OCI-LY7 (cell line): ENCODE data around the gene TRERF1.

ENCODE experiments used
- EZH2phosphoT487 ChIP-seq: fragments of 200-600 bp; sonication (generic); IDR thresholded peaks from 2 replicates; pipeline ENCODE4 v1.6.1; 2018; ENCODE audit warnings: low read depth, borderline replicate concordance, mild to moderate bottlenecking, mixed run types, antibody characterized with exemption, low read length, moderate library complexity, mixed read lengths
- TF ChIP-seq, protein P1 (sequence below): fragments of 200-600 bp; sonication (generic); conservative IDR thresholded peaks from 2 replicates; pipeline ENCODE4 v1.5.1; 2014; ENCODE audit warnings: mild to moderate bottlenecking, antibody characterized with exemption, low read length, moderate library complexity, mixed read lengths

DNA sequence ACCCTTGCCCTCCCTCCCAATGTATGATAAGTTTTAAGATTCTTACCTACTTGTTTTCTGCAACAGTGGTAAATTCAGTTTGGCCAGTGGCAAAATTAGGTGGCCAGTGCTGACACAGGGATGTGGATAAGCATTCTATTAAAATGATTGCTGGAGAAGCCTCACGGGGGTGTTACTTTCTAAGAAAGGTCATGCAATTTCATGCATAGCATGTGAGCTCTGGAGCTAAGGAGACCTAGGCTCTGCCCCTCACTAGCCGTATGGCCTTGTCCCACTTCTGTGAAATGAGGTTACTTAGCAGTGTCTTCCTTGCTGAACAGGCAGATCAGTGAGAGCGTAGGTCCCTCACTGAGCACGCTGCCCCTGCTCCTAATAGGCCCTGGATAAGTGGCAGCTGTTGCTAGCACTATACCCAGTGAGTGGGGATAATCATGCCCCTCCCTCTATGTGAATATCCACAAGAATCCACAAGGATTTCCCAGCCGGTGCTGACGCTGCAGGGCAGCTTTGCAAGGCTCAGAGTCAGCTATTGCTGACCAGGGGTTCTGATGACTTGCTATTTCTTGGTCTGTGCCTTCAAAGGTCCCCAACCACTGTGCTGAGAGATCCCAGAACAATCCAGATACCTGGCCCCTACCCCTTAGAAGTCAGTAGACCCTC lies 147.5 kb downstream of the TRERF1 start:
- TF ChIP-seq, protein P1, sequence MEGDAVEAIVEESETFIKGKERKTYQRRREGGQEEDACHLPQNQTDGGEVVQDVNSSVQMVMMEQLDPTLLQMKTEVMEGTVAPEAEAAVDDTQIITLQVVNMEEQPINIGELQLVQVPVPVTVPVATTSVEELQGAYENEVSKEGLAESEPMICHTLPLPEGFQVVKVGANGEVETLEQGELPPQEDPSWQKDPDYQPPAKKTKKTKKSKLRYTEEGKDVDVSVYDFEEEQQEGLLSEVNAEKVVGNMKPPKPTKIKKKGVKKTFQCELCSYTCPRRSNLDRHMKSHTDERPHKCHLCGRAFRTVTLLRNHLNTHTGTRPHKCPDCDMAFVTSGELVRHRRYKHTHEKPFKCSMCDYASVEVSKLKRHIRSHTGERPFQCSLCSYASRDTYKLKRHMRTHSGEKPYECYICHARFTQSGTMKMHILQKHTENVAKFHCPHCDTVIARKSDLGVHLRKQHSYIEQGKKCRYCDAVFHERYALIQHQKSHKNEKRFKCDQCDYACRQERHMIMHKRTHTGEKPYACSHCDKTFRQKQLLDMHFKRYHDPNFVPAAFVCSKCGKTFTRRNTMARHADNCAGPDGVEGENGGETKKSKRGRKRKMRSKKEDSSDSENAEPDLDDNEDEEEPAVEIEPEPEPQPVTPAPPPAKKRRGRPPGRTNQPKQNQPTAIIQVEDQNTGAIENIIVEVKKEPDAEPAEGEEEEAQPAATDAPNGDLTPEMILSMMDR, result no peak
- no peak for TF ChIP-seq EZH2phosphoT487
